NT2/D1 (cell line): ENCODE results near the gene STOML1.

Experiments used
- YY1 ChIP-seq: IDR thresholded peaks from 2 replicates; pipeline ENCODE4 v1.6.1; 2011; ENCODE audit not compliant: insufficient read length, insufficient read depth
- ZNF274 ChIP-seq: IDR thresholded peaks from 2 replicates; pipeline ENCODE4 v1.6.1; 2011; ENCODE audit warnings: mild to moderate bottlenecking, low read depth, low read length

GRCh38 chr15:73948982-73949381 lies 43.1 kb downstream of the STOML1 start:
- TF ChIP-seq ZNF274 (no peak), YY1 (no peak)
